CD4-positive, alpha-beta T cell (primary cell): ENCODE data around the gene EIF2B5. TPM values are rescaled to one million over a fixed set of nuclear protein-coding genes. Genes with fewer than 3 reads are reported as not detected.

Experiments
- ATAC-seq: fragments of 200-7000 bp; cut with Tn5 transposase; one replicate; pipeline ENCODE4 v1.10.0; 2022; ENCODE audit warnings: mild to moderate bottlenecking; ENCODE audit not compliant: poor library complexity
- CTCF ChIA-PET: fragments of 350-600 bp; sonication (Branson Sonifier 250); formaldehyde crosslinking; loops from one replicate; lab custom pipeline; 2021; ENCODE audit warnings: antibody characterized with exemption, inconsistent platforms; lab: Charles Lee
- POLR2A ChIA-PET: fragments of 350-600 bp; sonication (Branson Sonifier 250); formaldehyde crosslinking; loops from one replicate; lab custom pipeline; 2021; ENCODE audit warnings: antibody characterized with exemption, inconsistent platforms; lab: Charles Lee
- DNase-seq, 14 experiments: peaks; one replicate each; pipeline ENCODE4 v3.0.0-alpha.2; 2013 to 2020; ENCODE audit warnings: mixed read lengths in 2 of 14
- H3K27ac ChIP-seq, 2 donors: one replicate each; pipeline versions ENCODE4 v1.5.1 to v1.7.0; 2013; ENCODE audit warnings: low read length in 2 of 2, low read depth in 1 of 2, mild to moderate bottlenecking in 1 of 2
- H3K27me3 ChIP-seq, 2 experiments: 1 replicate in 1 of 2; 2 replicates in 1 of 2; pipeline versions ENCODE4 v1.6.1 to v1.7.0; 2013; ENCODE audit warnings: low read length in 2 of 2, control low read depth in 1 of 2, mild to moderate bottlenecking in 1 of 2, moderate library complexity in 1 of 2; ENCODE audit not compliant: insufficient read depth in 2 of 2, control insufficient read depth in 1 of 2
- H3K36me3 ChIP-seq: one replicate; pipeline ENCODE4 v1.6.1; 2013; ENCODE audit warnings: low read length, control low read depth; ENCODE audit not compliant: insufficient read depth
- H3K4me1 ChIP-seq: one replicate; pipeline ENCODE4 v1.6.1; 2013; ENCODE audit warnings: low read length, control low read depth; ENCODE audit not compliant: insufficient read depth
- H3K4me3 ChIP-seq: one replicate; pipeline ENCODE4 v1.5.1; 2013; ENCODE audit warnings: mild to moderate bottlenecking, low read length, moderate library complexity
- H3K9me3 ChIP-seq, 2 experiments: 1 replicate in 1 of 2; 2 replicates in 1 of 2; pipeline versions ENCODE4 v1.6.1 to v1.7.0; 2013; ENCODE audit warnings: low read length in 2 of 2, mild to moderate bottlenecking in 2 of 2, control low read depth in 1 of 2, moderate library complexity in 1 of 2; ENCODE audit not compliant: control insufficient read depth in 1 of 2, insufficient read depth in 1 of 2
- H3K27ac Mint-ChIP-seq: one replicate; pipeline ENCODE4 v1.8.0; 2020; ENCODE audit warnings: mixed read lengths
- H3K27me3 Mint-ChIP-seq: one replicate; pipeline ENCODE4 v1.8.0; 2021; ENCODE audit warnings: mixed read lengths
- H3K36me3 Mint-ChIP-seq: one replicate; pipeline ENCODE4 v1.8.0; 2021; ENCODE audit warnings: low read depth, mixed read lengths
- H3K4me1 Mint-ChIP-seq: one replicate; pipeline ENCODE4 v1.8.0; 2021; ENCODE audit warnings: low read depth, mixed read lengths
- H3K4me3 Mint-ChIP-seq: one replicate; pipeline ENCODE4 v1.8.0; 2020; ENCODE audit warnings: mild to moderate bottlenecking, mixed read lengths
- H3K9me3 Mint-ChIP-seq: one replicate; pipeline ENCODE4 v1.8.0; 2020; ENCODE audit warnings: mixed read lengths
- CTCF ChIP-seq: fragments of 200-600 bp; IDR thresholded peaks from one replicate; pipeline ENCODE4 v1.8.0; 2022; ENCODE audit warnings: antibody characterized with exemption, mild to moderate bottlenecking
- intact Hi-C, 2 experiments: fragments of 100-400 bp; cut with DNase I in 1 of 2; cut with micrococcal nuclease in 1 of 2; formaldehyde crosslinking; loops; one replicate each; pipeline versions ENCODE4 v1.15.1 to v1.9.0; 2023 to 2025; cut with DNase I, micrococcal nuclease
- total RNA-seq, 174 experiments: library from RNA in 2 of 174; stranded (reverse) in 2 of 174; gene quantifications; one replicate each; pipeline ENCODE4 v1.2.3 and lab custom pipeline; 2021 to 2026

The EIF2B5 gene
- total RNA-seq, 2 experiments from 2014 or later, result 53.6 TPM

GRCh38 chr3:184183679-184184078 is 48.5 kb downstream of the EIF2B5 start:
- DNase-seq (no peak), ATAC-seq (no peak)
- H3K27me3 Mint-ChIP-seq, result no peaks in the 10 kb centered on the region
- Histone ChIP-seq H3K27ac (no peak overlapping the region), H3K27me3 (no peaks in the 10 kb centered on the region), H3K4me3 (no peak overlapping the region), H3K4me1 (peaks cover 32% of the 10 kb centered on the region), H3K9me3 (no peaks in the 10 kb centered on the region), H3K36me3 (peaks cover 69% of the 10 kb centered on the region)
- ChIA-PET CTCF (no interaction called here), POLR2A (interaction anchor here (3.0 kb wide), 1 partner anchor 10 kb away, joined by 25 read pairs; the partner anchor contains the start of gene AP2M1)
- H3K4me1 Mint-ChIP-seq, result peaks cover 46% of the 10 kb centered on the region
- H3K27ac Mint-ChIP-seq, result no peak overlapping the region
- H3K36me3 Mint-ChIP-seq, result peaks cover 97% of the 10 kb centered on the region
- intact Hi-C loops, result loop anchor here in 1 of 2 experiments (1.0 to 10.0 kb wide), 3 partner anchors 7 to 549 kb away; partner anchors contain the start of genes ALG3, EEF1AKMT4 and KLHL24
- H3K4me3 Mint-ChIP-seq, result no peak overlapping the region
- no peak for TF ChIP-seq CTCF
- no peaks in the 10 kb centered on the region for H3K9me3 Mint-ChIP-seq

- Histone ChIP-seq H3K4me1 (peaks cover 32% of the 10 kb centered on the region), H3K9me3 (no peaks in the 10 kb centered on the region), H3K27ac (no peak overlapping the region), H3K27me3 (no peaks in the 10 kb centered on the region), H3K4me3 (no peak overlapping the region), H3K36me3 (peaks cover 69% of the 10 kb centered on the region)
- H3K9me3 Mint-ChIP-seq, result no peaks in the 10 kb centered on the region
- peak overlapping the region; percentile 87 for H3K27ac Mint-ChIP-seq
- intact Hi-C loops, result loop anchor here (1.0 to 10.0 kb wide), 10 partner anchors 8 to 628 kb away; partner anchors contain the start of genes ALG3 (in 2 of the 2), EEF1AKMT4 (in 2 of the 2), EIF2B5 (in 2 of the 2) and ABCC5 (in 1 of the 2)
- no peaks in the 10 kb centered on the region for H3K27me3 Mint-ChIP-seq
- H3K4me1 Mint-ChIP-seq, result peaks cover 43% of the 10 kb centered on the region
- no peak for TF ChIP-seq CTCF
- ATAC-seq, result no peak
- ChIA-PET POLR2A (interaction anchor here (0.8 to 3.0 kb wide), 4 partner anchors 11 to 50 kb away, joined by 3 to 25 read pairs (median 11); partner anchors contain the start of genes AP2M1 and EIF2B5), CTCF (interaction anchor here (1.2 to 2.4 kb wide), 2 partner anchors 43 to 65 kb away, joined by 4 to 7 read pairs; partner anchors contain the start of gene EEF1AKMT4)
- DNase-seq, result peak in 1 of 14 experiments; percentile 19
- H3K36me3 Mint-ChIP-seq, result peaks cover 97% of the 10 kb centered on the region
- peak overlapping the region; percentile 99 for H3K4me3 Mint-ChIP-seq
Measured at GRCh38 chr3:184184546-184185230, 49.5 kb downstream of the EIF2B5 start.

GRCh38 chr3:184185461-184186183 is 50.5 kb downstream of the EIF2B5 start:
- Histone ChIP-seq H3K27ac (peak overlapping the region; percentile 15 to 69), H3K4me3 (peak overlapping the region; percentile 81), H3K4me1 (peaks cover 32% of the 10 kb centered on the region), H3K27me3 (no peaks in the 10 kb centered on the region), H3K9me3 (no peaks in the 10 kb centered on the region), H3K36me3 (peaks cover 68% of the 10 kb centered on the region)
- Mint-ChIP-seq H3K4me1 (peaks cover 47% of the 10 kb centered on the region), H3K9me3 (no peaks in the 10 kb centered on the region), H3K4me3 (peak overlapping the region; percentile 99), H3K27ac (peak overlapping the region; percentile 87), H3K36me3 (peaks cover 97% of the 10 kb centered on the region), H3K27me3 (no peaks in the 10 kb centered on the region)
- ATAC-seq (peak; percentile 95), DNase-seq (peak; percentile 98 to 100 (median 99))
- POLR2A ChIA-PET, result interaction anchor here (0.8 to 3.0 kb wide), 6 partner anchors 12 to 130 kb away, joined by 3 to 25 read pairs (median 6); partner anchors contain the start of genes AP2M1, DVL3 and EIF2B5
- TF ChIP-seq CTCF, result no peak
- CTCF ChIA-PET, result interaction anchor here (1.2 to 2.4 kb wide), 2 partner anchors 42 to 64 kb away, joined by 4 to 7 read pairs; partner anchors contain the start of gene EEF1AKMT4
- intact Hi-C loops, result loop anchor here (1.0 to 10.0 kb wide), 12 partner anchors 11 to 627 kb away; partner anchors contain the start of genes ALG3 (in 2 of the 2), EEF1AKMT4 (in 2 of the 2), EIF2B5 (in 2 of the 2) and ABCC5 (in 1 of the 2)
